GM21526 (cell line): ENCODE data around the gene METAP2.
"Not testable (repeated sequence)": the region's sequence is repeated elsewhere in the genome, so short reads cannot be mapped to it uniquely, and the experiment has no call there.

Source experiments
- ATAC-seq: cut with Tn5 transposase; IDR thresholded peaks from one replicate; pipeline ENCODE4 v1.9.1; 2021; ENCODE audit warnings: moderate library complexity; ENCODE audit not compliant: unreplicated experiment, low FRiP score

The METAP2 gene

DNA sequence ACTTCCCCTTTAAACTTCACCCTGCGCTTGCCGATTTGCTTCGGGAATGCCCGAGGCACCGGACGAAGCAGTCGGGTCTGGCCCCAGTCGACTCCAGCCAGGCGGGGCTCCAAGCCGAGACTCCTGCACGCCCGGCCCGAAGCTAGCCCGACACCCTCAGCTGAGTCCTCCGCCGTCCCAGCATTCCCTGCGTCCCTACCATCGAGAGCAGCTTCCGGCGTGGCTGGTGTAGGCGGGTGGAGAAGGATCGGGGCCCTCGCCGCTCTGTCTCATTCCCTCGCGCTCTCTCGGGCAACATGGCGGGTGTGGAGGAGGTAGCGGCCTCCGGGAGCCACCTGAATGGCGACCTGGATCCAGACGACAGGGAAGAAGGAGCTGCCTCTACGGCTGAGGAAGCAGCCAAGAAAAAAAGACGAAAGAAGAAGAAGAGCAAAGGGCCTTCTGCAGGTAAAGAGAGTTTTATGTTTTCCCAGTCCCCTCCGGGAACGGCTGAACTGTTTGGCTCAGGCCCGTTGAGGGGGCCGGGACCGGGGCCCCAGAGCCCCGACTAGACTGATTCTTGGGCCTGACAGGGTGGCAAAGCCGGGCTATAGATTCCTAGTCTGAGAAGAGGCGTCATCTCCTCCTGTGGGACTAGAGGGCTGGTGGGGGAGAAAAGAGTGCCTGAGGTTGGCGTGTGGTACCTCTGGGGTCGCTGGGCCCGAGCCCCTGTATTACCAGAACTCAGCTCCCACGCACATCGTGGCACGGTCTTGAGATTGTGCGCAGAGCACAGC, at the start of gene METAP2:
METAP2 (plus strand) TSS at position 269 of the 776 bp plus-strand sequence; CDS start at position 297, 28 bp downstream.
- ATAC-seq, result peak; percentile 96

DNA sequence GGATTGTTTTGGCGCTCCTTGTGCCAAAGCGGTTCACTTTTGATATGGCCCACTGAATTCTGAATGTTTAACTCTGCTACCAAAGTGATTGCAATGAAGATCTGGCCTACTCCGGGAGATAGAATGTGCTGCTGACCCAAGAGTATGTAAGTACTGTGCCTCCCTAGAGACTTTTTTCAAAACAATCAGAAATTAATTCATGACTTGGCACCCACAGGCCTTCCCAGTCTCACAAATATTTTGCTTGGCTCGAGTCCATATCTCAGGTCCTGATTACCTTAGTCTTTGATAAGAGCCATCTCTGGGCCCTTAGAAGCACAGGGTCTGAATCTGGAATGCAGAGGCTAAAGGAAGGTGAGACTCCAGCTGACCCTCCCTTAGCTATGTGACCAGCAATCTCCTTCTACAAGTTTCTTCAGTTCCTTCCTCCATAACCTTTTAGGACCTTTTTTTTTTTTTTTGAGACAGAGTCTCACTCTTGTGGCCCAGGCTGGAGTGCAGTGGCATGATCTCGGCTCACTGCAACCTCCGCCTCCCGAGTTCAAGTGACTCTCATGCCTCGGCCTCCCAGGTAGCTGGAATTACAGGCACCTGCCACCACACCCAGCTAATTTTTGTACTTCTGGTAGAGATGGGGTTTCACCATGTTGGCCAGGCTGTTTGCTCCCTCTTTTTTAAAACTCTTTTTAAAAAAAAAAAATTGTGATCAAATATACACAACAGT, 49.5 kb upstream of the METAP2 start:
- no peak for ATAC-seq

DNA sequence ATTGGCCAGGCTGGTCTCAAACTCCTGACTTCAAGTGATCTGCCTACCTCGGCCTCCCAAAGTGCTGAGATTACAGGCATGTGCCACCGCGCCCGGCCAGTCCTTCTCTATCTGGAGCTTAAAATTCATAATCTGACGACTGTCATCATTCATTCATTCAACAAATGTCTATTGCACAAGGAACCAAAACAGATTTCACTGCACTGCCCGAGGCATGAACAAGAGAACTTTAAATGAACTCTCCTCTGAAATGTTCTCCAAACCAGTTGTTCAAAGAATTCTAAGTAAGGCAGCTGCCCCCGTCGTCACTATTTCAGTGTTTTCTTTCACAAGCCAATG, 44.8 kb upstream of the METAP2 start:
- ATAC-seq, result no peak

DNA sequence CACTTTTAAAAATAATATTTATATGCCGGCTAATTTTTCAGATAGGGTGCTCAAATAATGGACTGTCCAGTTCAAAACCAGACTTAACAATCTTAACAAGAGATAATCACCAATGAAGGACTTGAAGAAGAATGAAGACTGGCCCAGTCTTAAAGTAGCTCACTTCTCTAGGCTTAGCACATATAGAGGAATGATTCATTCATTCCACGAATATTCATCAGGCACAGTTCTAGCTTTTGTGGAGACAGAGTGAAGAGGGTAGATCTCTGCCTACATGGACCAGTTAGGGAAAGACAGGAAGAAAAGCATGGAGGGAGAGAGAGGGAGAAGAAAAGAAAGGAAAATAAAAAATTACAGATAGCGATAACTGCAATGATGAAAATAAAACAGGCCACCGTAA, 42.8 kb upstream of the METAP2 start:
- ATAC-seq, result no peak

DNA sequence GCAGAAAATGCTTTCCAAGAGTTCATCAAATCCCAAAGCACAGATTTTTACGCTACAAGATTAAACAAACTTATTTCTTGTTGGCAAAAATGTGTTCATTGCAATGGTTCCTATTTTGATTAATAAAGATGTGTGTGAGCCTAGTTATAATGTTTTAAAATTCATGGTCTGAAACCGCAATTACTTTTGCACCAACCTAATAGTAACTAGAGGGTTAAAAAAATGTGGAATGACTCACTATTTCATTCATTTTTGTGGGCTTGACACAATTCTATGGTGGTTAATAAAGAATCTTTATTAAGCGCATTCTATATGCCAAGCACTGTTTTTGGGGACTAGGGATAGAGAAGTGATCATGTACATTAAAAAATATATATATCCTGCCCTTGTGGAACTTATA, 38.6 kb upstream of the METAP2 start:
- ATAC-seq, result no peak

DNA sequence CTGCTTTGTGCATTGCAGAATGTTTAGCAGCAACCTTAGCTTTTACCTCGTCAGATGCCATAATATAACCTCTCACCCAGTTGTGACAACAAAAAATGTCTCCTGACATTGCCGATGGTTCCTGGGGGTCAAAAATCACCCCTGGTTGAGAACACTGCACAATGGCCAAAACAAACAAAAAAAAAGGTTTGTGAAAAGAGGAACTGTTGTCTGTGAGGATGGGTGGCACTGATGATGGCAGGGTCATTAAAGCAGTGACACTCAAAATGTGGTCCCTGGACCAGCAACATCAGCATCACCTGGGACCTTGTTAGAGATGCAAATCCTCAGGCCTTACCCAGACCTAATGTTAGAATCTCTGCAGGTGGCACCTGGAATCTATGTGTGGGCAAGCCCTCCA, 36.4 kb upstream of the METAP2 start:
- ATAC-seq, result no peak

DNA sequence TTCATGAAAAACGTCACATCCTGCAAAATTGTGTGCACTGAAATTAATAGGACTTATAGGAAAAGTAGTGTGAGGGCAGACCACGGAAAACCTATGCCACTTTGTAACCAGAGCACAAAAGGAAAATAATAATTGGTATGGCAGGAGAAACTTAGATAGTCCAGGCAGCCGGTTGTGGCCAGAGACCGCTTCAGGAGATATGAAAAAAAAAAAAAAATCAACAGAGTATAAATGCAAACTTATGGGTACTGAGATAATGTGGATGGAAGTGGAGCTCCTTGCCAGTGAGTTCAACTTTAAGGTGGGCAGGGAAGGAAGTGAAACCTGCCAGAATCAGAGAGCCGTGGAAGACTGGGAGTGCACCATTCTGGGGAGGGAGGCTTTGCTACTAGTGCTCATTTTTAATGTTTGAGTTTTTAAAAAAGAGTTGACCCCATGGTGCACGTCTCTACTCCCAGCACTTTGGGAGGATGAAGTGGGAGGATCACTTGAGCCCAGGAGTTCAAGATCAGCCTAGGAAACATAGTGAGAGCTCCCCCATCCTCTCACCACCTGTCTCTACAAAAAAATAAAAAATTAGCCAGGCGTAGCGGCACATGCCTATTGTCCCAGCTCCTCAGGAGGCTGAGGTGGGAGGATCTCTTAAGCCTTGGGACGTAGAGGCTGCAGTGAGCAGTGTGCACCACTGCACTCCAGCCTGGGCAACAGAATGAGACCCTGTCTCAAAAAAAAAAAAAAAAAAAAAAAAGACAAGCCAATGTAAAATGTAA, 34.3 kb upstream of the METAP2 start:
- ATAC-seq, result no peak

DNA sequence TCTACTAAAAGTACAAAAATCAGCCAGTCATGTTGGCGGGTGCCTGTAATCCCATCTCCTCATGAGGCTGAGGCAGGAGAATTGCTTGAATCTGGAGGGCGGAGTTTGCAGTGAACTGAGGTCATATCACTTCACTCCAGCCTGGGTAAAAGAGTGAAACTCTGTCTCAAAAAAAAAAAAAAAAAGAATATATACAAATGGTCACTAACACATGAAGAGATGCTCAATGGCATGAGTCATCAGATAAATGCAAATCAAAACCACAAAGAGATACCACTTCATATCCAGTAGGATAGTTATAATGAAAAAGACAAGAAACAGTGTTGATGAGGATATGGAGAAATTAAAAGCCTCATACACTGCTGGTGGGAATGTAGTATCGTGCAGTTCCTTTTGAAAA, 33.6 kb upstream of the METAP2 start:
- no peak for ATAC-seq

DNA sequence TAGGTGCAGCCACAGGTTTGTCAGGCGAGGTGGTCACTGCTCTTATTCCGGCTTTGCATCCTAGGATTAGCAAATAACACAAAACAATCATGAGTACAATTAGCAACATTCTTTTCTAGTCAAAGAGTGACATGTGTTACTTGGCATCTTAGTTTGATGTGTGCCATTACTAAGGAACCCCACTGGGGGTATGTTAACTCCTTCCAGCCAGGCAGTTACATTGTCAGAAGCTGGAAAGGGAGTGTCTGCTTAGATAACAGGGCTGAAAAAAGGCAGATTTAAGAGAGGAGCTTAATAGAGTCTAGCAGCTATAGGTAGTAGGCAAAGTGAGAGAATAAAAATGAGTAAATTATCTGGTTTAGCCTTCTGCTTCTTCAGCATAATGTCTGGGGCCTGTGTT, 30.5 kb upstream of the METAP2 start:
- no peak for ATAC-seq

DNA sequence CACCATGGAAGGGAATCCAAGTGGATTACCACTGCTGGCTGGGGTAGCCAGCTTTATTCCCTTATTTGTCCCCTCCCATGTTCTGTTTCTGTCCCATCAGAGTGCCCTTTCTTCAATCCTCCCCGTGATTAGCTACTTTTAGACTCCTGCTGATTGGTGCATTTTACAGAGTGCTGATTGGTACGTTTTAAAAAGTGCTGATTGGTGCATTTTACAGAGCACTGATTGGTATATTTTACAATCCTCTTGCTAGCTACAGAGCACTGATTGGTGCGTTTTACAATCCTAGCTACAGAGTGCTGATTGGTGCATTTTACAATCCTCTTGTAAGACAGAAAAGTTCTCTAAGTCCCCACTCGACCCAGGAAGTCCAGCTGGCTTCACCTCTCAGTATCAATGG, 28.9 kb upstream of the METAP2 start:
- ATAC-seq, result not testable (repeated sequence)

DNA sequence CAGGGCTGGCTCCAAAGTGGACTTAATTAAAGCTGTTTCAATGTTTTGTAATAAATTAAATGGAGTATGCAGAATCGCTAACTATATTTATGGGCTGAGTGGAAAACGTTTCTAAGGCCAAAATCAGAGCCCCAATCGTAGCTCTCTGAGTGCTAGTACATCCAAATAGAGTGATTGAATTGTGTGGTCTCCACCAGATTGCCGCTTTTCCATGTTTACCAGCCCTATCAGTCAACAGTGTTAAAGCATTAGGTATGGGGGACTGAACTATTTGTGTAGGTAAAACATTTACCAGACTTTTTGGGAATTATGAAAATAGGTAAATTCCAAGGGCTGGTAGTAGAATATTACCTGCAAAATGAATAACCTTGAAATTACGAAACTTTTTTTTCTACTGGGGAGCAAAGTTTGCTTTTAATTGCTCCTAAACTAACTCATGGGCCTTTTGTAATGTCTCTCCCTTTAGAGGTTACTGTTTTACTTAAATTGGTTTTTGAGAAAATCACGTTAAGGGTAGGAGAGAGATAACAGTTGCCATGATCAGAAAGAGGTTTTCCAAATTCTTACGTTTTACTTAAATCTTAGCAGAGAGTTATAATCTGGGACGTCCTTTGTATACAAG, 28.0 kb upstream of the METAP2 start:
- ATAC-seq, result no peak

DNA sequence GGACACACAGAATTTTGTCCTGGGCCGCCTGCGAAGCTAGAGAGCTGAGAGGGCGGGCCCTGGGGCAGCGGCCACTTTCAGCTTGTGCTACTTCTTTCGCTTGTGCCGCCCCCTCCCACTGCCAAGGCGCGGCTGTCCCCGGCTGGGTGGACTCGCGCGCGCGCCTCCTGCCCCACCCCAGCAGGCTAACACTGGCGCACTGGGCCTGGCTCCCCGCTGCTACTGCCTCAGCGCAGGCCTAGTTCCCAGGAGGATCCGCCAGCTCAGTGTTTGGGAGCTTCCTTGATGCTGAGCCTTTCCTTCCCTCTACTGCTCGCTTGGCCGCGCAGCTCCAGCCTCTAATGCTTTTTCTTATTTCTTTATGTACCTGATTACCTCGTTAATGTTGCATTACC, 27.4 kb upstream of the METAP2 start:
- ATAC-seq, result no peak

DNA sequence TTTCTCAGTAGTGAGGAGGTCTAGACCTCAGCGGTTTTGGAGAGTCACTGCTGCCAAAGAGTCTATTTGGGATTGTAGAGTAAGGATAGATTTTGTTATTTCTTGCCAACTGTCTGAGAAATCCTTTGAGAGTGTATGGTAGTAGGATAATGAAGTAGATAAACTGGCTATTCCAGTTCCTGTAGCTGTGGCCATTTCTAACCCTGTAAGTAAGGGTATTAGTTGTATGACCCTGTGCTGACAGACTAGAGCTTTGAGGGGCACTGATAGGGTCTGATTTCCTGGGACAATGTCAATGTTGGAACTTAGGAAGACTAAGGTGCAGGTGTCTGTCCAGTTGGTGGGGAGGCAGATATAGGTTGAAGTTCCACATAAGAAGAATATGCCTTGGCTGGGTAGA, 24.3 kb upstream of the METAP2 start:
- ATAC-seq, result not testable (repeated sequence)

DNA sequence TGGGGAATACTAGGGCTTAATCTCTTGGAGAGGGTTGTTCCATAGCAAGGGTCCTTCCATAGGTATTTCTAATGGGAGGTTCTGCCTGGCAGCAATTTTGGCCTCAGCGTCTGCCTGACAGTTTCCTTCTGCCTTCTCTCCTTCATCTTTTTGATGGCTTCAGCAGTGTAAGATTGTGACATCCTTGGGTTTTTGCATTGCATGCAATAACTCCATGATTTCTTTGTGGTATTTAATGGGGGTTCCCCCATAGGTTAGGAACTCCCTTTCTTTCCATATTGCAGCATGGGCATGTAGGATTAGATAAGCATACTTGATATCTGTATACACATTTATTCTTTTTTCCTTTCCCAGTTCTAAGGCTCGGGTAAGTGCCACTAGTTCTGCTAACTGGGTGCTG, 21.5 kb upstream of the METAP2 start:
- not testable (repeated sequence) for ATAC-seq

DNA sequence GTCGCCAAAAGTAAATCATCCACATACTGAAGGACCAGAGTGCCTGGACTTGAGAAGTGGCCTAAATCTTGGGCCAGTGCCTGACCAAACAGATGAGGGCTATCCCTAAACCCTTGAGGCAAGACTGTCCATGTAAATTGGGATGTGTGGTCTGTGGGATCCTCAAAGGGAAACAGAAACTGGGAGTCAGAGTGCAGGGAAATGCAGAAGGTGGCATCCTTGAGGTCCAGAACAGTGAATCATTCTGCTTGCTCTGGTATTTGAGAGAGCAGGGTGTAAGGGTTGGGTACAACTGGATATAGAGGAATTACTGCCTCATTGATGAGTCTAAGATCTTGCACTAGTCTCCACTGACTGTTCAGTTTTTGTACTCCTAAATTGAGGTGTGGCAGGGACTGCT, 20.1 kb upstream of the METAP2 start:
- not testable (repeated sequence) for ATAC-seq

DNA sequence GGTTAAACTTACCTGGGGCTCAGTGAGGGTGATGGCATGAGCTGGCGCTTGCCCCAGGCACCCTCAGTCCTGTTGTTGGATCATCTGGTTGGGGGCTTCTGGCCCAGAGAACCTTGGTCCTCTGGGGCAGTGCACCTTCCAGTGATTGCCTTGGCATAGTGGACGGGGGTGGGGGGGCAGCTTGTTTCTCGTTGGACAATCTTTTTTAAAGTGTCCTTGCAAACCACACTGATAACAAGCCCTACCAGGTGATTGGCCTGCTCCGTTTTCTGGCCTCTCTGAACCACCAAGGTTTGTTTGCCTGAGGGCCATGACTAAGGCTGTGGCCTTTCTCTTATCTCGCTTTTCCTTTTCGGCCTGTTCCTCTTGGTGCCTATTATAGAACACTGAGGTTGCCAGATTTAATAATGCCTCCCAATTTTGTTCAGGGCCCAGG, 19.2 kb upstream of the METAP2 start:
- not testable (repeated sequence) for ATAC-seq

DNA sequence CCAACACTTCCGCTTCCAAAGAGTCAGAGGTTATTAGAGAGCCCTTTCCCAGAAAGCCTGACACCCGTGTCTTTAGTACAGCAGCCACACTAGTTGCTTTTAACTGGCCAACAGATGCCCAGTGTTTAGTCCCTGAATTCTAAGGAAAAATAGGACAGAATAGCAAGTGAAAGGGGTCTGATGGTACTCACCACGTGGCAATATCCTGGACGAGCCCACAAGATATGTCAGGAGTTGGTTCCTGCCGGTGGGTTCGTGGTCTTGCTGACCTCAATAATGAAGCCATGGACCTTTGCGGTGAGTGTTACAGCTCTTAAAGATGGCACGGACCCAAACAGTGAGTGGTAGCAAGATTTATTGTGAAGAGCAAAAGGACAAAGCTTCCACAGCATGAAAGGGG, 16.3 kb upstream of the METAP2 start:
- ATAC-seq, result not testable (repeated sequence)

DNA sequence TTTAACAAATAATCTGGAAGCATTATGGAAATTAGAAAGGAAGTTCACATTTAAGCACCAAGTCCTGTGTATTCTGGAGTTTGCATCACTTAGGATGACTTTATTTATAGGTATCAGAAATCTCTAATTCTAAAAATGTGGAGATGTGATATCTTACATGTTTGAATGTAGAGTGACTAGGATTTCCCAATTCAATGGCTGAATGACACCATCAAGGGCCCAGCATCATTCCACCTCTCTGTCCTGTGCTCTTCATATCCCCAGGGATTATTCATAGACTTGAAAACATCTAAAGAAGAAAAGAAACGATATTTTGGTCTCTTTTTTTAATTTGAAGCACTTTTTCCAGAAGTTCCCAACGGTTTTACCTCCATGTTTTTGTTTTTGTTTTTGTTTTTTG, 15.2 kb upstream of the METAP2 start:
- no peak for ATAC-seq

DNA sequence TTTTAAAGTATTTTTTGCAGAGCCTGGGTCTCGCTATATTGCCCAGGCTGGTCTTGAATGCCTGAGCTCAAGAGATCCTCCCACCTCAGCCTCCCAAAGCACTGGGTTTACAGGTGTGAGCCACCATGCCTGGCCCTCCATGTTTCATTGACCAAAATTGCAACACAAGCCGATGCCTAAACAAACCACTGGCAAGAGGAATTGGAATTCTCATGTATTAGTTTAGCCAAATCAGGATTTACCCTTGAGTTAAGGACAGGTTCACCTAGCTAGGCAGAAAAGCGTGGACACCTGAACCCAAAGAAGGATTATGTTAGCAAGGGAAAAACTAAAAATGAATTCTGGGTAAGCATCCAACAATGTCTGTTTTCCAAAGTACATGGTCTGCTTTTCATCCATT, 14.6 kb upstream of the METAP2 start:
- ATAC-seq, result no peak

DNA sequence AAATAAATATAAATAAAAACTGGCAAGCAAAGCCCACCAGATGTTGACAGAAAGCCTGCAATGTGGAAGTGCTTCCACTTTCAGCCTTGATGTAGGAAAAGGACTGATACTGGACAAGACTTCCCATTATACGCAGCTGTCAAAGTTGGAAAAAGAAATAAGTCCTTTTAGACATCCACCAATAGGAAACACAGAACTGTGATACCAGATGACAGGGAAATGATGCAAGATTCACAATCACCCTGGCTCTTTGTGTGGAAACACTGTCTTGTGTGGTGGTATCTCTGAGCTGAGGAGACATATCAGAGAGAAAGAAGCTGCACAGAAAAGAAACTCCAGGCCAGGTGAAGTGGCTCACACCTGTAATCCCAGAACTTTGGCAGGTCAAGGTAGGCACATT, 13.8 kb upstream of the METAP2 start:
- no peak for ATAC-seq

DNA sequence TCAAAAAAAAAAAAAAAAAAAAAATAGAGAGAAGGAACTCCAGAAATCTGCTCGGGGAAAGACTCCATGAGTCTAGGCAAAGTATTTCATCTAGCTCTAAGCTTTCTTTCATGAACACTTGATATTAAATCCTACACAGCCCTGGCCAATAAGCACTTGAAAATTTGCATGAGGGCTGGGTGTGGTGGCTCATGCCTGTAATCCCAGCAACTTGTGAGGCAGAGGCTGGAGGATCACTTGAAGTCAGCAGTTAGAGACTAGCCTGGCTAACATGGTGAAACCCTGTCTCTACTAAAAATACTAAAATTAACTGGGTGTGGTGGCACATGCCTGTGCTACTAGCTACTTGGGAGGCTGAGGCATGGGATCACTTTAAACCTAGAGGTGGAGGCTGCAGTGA, 13.1 kb upstream of the METAP2 start:
- ATAC-seq, result no peak
